Activated T-helper 17 cell treated with anti-CD3 and anti-CD28 coated beads, Interleukin-2, amount 50 U/mL, for 72 hours (primary cell): ENCODE measurements around the gene TSPAN7. TPM values are rescaled to one million over a fixed set of nuclear protein-coding genes. Genes with fewer than 3 reads are reported as not detected.
A peak's percentile ranks its signal among the peaks of the same experiment; 100 is the strongest.

ENCODE experiments used
- ATAC-seq: fragments of 150-1000 bp; cut with Tn5 transposase; replicated peaks from 2 replicates; pipeline ENCODE4 v1.10.0; 2021; ENCODE audit warnings: mild to moderate bottlenecking, moderate library complexity
- H3K27ac Mint-ChIP-seq: one replicate; pipeline ENCODE4 v1.8.0; 2022; ENCODE audit warnings: mixed read lengths
- H3K27me3 Mint-ChIP-seq: one replicate; pipeline ENCODE4 v1.8.0; 2022; ENCODE audit warnings: mixed read lengths
- H3K36me3 Mint-ChIP-seq: one replicate; pipeline ENCODE4 v1.8.0; 2022; ENCODE audit warnings: low read depth, mild to moderate bottlenecking, mixed read lengths
- H3K4me1 Mint-ChIP-seq: one replicate; pipeline ENCODE4 v1.8.0; 2022; ENCODE audit warnings: mixed read lengths
- H3K4me3 Mint-ChIP-seq: one replicate; pipeline ENCODE4 v1.8.0; 2022; ENCODE audit warnings: mild to moderate bottlenecking, mixed read lengths
- H3K9me3 Mint-ChIP-seq: one replicate; pipeline ENCODE4 v1.8.0; 2022; ENCODE audit warnings: mixed read lengths
- total RNA-seq, 2 donors: library from RNA; stranded (reverse); gene quantifications; one replicate each; pipeline ENCODE4 v1.2.3, GENCODE V29; 2022

TSPAN7 gene
- total RNA-seq, 2 donors from 2014 or later: 0.78 to 1.2 TPM

DNA sequence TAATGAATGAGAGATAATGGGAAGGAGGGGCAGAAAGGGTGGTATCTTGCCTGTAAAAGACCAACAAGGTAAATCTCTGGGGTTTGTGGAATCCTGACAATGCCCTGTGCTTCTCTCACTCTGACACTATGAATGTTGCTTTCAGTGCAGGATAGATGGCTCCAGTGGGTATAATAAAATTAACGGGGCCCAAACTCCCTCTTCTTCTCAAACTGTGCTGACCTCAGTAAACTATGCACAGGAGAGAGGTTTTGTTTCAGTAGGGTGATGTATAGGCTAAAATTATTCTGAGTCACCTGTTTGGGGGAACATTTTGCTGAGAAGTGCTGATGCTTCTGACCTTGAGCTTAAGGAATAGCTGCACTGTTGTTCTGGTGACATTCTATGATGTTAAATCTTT lies 82.6 kb downstream of the TSPAN7 start:
- H3K4me1 Mint-ChIP-seq: no peaks in the 10 kb centered on the region

DNA sequence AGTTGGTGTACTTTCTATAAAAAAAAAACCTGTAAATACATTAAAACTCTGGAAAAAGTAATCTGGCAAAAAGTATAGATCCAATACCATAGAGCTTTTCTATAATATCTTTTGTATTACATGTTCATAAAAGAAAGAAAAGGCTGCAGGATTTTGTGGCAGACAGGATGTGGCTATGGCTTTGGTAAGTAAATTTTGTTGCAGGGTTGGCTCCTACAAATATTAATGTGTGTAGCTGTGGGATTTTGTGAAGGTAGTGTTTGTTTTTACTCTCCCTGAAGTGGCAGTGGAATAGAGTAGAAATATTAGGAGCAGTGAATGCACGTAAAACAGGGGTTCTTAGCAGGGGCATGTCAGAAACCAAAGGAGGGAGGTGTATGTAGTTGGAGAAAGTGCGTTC lies 84.8 kb downstream of the TSPAN7 start:
- Mint-ChIP-seq H3K36me3 (no peaks in the 10 kb centered on the region), H3K9me3 (no peaks in the 10 kb centered on the region), H3K4me1 (no peaks in the 10 kb centered on the region), H3K27ac (no peak overlapping the region), H3K27me3 (peaks cover 8% of the 10 kb centered on the region), H3K4me3 (no peak overlapping the region)
- no peak for ATAC-seq

More for the DNA sequence above, 82.6 kb downstream of the TSPAN7 start:
- Mint-ChIP-seq H3K9me3 (no peaks in the 10 kb centered on the region), H3K27ac (no peak overlapping the region), H3K27me3 (peaks cover 9% of the 10 kb centered on the region), H3K36me3 (no peaks in the 10 kb centered on the region), H3K4me3 (no peak overlapping the region)
- ATAC-seq: no peak

DNA sequence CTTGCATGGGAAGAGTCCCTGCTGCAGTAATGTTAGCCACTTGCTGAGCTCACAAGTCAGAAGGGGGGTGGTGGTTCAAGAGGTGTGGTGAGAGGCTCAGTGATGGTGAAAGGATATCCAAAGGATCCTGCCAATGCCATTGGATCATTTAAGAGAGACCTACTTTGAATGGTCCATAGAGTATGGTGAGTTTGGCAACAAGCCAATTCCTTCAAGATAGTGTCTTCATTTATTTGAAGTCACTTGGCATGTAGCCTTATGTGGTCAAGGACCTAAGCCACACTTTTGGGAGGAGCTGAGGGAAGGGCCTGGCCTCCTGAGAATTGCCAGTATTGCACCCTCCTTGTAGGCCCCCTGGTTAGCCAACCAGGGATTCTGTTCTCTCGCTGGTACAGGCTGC lies 87.9 kb downstream of the TSPAN7 start:
- no peak overlapping the region for H3K4me3 Mint-ChIP-seq
- no peaks in the 10 kb centered on the region for H3K27me3 Mint-ChIP-seq
- no peak for ATAC-seq
- no peaks in the 10 kb centered on the region for H3K36me3 Mint-ChIP-seq
- no peak overlapping the region for H3K27ac Mint-ChIP-seq
- H3K4me1 Mint-ChIP-seq: no peaks in the 10 kb centered on the region
- no peaks in the 10 kb centered on the region for H3K9me3 Mint-ChIP-seq

DNA sequence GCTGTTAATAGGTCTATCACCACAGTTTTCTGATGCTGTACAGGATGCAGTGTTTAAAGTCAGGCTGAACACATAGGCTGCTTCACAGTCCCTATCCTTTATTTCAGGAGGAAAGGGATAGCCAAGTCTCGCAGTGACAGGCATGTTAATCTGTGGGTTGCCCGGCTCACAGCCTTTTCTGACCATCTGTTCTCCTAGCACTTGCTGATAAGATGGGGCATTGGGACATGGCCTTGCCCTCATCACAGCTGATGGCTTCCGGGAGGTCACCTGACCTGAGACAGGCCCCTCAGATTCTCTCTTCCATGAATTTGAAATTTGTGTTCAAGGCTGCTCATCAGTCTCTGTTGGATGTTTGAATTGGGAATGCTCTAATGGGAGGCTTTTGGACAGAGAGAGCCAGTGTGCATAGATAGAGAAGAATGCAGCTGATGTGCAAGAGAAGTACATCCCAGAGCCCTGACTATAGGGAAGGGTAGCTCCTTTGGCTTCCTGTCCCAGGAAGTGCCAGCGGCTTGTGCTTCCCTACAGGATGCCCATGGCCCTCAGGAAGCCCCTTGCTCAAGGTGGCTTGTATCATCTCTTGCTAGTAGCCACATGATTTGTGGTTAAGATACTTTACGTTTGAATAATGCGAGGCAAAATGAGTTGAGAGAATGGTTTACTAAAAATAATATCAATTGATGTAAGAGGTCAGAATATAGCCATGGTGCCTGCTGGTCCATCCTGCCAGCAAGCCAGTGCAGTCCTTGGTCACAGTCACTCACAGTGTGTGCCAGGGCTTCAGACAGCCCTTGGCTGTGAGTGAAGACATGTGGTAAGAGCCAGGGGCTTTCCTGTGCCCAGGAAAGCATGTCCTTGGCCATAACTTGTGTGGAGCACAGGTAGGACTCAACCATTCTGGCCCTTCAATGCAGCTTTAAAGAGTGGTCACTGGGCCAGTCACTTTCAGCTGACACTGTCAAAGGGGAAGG lies 88.6 kb downstream of the TSPAN7 start:
- no peaks in the 10 kb centered on the region for H3K4me1 Mint-ChIP-seq

DNA sequence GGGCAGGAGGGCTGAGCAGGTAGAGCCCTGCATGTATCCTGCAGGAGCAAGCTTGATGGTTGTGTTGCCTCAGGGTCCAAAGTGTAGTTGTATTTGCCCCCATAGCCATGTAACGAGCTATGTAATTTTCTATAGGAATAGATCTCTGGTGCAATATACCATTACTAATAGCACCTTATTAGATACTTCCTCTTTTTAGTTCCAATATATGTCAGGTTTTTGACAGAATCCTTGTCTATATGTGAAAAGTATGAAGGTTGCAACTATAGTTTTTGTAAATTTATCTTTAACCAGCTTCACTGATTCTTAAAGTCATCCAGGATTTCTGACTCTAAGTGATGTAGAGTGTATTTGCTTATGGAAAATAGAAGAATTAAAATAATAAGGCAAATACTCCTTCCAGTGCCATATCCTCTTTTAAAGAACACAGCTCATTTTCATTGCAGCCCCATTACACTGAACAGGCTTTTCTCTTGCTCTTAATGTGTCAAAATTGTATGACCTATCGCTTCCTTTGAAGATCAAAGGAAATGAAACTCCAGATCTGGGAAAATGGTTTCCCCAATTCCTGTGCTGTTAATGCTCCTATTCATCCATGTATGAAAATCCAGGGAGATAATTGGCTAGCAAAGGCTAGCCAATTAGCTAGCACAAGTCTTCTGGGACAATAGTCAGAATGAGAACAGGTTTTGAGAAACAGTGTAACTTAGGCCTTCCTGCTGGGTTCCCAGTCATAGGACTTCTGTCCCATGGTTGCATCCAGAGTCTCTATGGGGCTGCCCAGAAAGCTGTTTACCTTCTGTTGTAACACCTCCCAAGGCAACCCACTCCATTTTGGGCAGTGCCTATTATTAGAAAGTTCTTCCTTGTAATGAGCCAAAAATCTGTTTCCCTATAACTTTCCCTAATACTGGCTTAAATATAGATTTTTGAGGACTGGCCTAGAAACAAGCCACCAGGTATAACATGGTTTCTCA lies 90.6 kb downstream of the TSPAN7 start:
- no peak overlapping the region for H3K4me3 Mint-ChIP-seq

More for the DNA sequence above, 88.6 kb downstream of the TSPAN7 start:
- Mint-ChIP-seq H3K9me3 (no peaks in the 10 kb centered on the region), H3K27me3 (no peaks in the 10 kb centered on the region), H3K27ac (no peak overlapping the region), H3K4me3 (no peak overlapping the region), H3K36me3 (no peaks in the 10 kb centered on the region)
- ATAC-seq: no peak

DNA sequence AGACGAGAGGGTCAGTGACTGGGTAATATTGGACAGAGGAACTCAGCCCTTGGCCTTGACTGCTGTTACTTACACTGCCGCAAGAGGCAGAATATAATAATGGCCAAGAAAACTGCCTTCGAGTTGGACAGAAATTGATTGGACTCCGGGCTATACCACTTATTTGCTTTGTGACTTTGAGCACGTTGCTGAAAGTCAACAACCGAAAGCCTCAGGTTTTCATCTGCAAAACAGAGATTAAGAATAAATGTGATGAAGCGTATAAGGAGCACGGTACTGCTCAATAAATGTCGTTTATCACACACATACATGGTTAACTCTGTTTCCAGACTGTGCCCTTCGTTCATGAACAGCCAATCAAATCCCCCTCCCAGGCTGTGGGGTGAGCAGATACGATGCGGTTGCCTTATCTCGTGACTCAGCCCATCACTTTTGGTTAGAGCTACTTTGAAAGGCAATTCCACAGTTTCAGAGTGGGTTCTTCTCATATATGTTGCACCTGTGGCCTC lies 91.6 kb downstream of the TSPAN7 start:
- no peak for ATAC-seq
- H3K27me3 Mint-ChIP-seq: no peaks in the 10 kb centered on the region

More for the DNA sequence above, 90.6 kb downstream of the TSPAN7 start:
- no peak for ATAC-seq
- H3K9me3 Mint-ChIP-seq: no peaks in the 10 kb centered on the region
- H3K27ac Mint-ChIP-seq: no peak overlapping the region
- H3K36me3 Mint-ChIP-seq: no peaks in the 10 kb centered on the region
- no peaks in the 10 kb centered on the region for H3K4me1 Mint-ChIP-seq
- H3K27me3 Mint-ChIP-seq: no peaks in the 10 kb centered on the region

DNA sequence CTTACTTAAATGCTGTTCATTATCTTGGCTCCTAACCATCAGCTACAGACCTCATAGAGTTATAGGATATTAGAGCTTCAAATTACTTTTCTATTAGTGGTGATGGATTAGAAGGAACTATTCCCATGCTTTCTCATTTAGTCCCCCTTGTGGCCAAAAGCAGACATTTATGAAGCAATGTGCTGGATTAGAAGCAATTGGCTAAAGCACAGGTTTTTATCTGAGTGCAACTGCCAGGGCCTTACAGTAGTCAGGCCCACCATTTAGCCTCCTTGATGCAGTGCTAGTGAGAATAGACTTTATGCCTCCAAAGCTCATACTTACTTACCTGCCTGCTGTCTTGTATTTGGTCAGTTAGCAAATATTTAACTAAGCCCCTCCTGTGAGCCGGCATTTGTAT lies 93.0 kb downstream of the TSPAN7 start:
- Mint-ChIP-seq H3K4me3 (no peak overlapping the region), H3K27ac (no peak overlapping the region), H3K36me3 (no peaks in the 10 kb centered on the region), H3K27me3 (peaks cover 6% of the 10 kb centered on the region), H3K4me1 (no peaks in the 10 kb centered on the region), H3K9me3 (no peaks in the 10 kb centered on the region)
- ATAC-seq: no peak

More for the DNA sequence above, 91.6 kb downstream of the TSPAN7 start:
- H3K4me1 Mint-ChIP-seq: no peaks in the 10 kb centered on the region
- H3K36me3 Mint-ChIP-seq: no peaks in the 10 kb centered on the region
- H3K27ac Mint-ChIP-seq: no peak overlapping the region
- no peaks in the 10 kb centered on the region for H3K9me3 Mint-ChIP-seq
- H3K4me3 Mint-ChIP-seq: no peak overlapping the region

DNA sequence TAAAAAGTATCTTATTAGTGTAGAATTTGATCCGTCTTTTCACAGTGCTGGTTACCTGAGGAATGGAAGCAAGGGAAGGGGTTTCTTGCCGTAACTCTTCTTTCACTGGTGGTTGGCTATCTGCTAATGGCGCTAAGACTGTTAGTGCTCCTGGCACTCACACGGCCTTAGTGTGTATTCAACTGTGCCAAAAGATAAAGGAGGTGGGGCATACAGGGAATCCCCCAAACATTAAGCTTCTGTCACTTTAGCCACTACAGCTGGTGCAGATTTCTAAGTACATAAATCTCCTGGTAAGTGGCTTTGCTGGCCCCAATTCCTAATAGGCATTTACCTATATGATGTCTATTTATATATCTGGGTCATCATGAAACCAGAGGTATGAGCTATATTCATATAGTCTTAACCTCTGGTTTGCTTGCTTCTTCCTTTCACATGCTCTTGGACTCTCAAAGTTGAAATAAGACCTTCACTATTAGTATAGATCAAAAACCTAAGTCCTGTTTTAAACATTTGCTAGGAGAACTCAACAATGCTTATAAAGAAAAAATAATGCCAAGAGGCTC lies 95.1 kb downstream of the TSPAN7 start:
- Mint-ChIP-seq H3K9me3 (no peaks in the 10 kb centered on the region), H3K36me3 (no peaks in the 10 kb centered on the region), H3K4me3 (no peak overlapping the region), H3K4me1 (no peaks in the 10 kb centered on the region), H3K27ac (no peak overlapping the region), H3K27me3 (peaks cover 6% of the 10 kb centered on the region)
- ATAC-seq: no peak

DNA sequence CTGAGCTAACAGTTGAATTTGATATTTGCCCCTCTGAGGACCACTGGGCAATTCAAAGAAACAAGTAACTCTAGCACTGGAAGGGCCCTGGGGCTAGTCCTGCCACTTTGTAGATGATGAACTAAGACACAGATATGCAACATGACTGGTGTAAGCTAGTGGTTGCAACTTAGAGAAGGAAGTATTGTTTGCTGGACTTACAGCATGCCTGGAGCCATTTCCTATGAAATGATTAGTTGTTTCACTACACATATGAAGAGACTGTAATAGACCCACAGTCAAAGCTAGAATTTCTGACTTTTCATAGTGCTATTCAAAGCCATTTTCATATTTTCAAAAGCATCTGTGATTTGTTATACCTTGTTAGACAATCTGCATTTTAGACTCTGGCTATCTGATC lies 96.2 kb downstream of the TSPAN7 start:
- H3K27ac Mint-ChIP-seq: no peak overlapping the region
- no peak overlapping the region for H3K4me3 Mint-ChIP-seq
- ATAC-seq: peak; percentile 25
- H3K9me3 Mint-ChIP-seq: no peaks in the 10 kb centered on the region
- peaks cover 10% of the 10 kb centered on the region for H3K27me3 Mint-ChIP-seq
- H3K36me3 Mint-ChIP-seq: no peaks in the 10 kb centered on the region
- H3K4me1 Mint-ChIP-seq: peaks cover 5% of the 10 kb centered on the region

DNA sequence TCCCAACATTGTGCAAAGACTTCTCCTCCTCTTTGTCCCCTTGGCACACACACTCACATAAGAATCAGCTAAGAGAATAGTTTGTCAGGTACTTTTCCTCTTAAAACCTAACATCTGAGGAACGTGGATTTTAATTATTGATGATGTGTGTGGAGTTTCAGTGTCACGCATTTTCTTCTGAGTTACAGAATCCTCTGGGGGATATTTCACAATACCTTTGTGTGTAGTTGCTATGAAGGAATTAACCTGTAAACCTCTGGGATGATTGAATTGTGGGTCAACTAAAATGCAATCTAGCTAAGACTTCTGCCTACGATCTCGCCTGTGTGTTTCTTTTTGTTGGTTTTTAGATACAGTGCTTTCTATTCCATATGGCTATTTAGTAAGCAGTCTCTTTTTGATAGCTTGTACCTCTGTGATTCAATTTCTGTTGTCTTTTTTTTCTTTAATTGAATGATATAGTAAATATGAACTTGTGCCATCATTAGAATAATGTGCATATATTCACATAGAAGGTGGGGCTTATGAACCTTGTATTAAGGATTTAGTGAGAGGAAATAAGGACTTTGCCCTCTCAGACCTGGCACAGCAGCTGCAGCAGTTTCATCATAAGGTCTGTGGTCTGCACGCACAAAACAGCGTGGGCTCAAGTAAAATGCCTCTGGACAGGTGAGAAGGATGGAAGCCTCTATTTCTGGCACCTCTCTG lies 99.2 kb downstream of the TSPAN7 start:
- Mint-ChIP-seq H3K4me3 (no peak overlapping the region), H3K9me3 (no peaks in the 10 kb centered on the region), H3K27ac (no peak overlapping the region), H3K27me3 (peaks cover 13% of the 10 kb centered on the region), H3K36me3 (no peaks in the 10 kb centered on the region), H3K4me1 (peaks cover 5% of the 10 kb centered on the region)
- ATAC-seq: no peak

DNA sequence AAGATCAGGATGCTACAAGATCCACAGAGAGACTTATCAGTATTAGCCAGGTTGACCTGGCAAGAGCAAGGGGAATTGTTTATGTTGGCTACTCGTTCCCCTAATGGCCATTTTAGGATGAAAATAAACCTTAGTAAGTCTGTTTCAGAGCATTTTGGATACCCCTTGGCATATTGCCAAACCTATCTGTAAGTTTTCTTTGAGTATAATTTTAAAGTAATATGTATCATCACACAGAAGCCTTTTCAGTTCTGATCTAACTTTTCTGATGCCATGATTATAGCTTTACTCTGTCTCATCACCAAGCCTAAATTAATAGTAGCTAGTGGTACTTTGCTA lies 99.7 kb downstream of the TSPAN7 start:
- peak; percentile 28 for ATAC-seq
- no peak overlapping the region for H3K27ac Mint-ChIP-seq
- no peaks in the 10 kb centered on the region for H3K36me3 Mint-ChIP-seq
- H3K27me3 Mint-ChIP-seq: peaks cover 13% of the 10 kb centered on the region
- peaks cover 5% of the 10 kb centered on the region for H3K4me1 Mint-ChIP-seq
- H3K9me3 Mint-ChIP-seq: no peaks in the 10 kb centered on the region
- no peak overlapping the region for H3K4me3 Mint-ChIP-seq

DNA sequence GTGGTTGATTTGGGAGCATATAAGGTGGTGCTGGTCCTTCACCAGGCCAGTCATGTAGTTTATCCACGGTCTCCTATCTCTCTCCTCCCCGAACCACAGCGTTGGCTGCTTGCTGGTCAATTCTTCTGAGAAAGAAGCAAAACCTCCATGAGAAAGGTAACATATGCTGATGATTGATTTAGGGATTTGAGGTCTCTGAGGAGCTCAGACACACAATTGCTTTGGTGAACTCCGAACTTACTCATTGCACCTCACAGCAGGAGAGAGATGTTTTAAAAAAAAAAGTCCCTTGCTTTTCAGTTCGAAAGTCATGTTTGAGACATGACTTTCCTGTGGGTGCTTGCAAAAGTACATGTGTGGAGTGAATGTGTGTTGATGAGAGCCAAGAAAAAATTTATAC lies 100.2 kb downstream of the TSPAN7 start:
- peaks cover 13% of the 10 kb centered on the region for H3K27me3 Mint-ChIP-seq
- H3K4me3 Mint-ChIP-seq: no peak overlapping the region
- no peak overlapping the region for H3K27ac Mint-ChIP-seq
- no peaks in the 10 kb centered on the region for H3K36me3 Mint-ChIP-seq
- ATAC-seq: peak; percentile 89
- no peaks in the 10 kb centered on the region for H3K9me3 Mint-ChIP-seq
- H3K4me1 Mint-ChIP-seq: peaks cover 5% of the 10 kb centered on the region

DNA sequence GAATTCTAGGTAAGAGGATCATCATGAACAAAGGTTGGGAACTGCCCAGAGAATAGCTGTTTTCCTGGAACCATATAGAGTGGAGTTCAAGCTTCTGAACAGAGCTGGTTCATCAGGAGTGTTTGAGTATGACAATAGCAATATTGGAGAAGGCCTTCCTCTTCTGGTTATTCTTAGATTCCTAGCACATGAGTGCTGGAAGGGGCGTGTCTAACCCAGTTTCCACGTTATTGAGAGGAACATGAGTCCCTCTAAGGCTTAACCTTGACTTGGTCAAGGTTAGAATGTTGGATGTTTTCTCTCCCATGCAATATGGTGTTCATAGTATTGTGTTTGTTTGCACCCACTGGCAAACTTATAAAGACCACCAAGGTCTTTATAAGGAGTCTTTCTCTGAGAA lies 101.3 kb downstream of the TSPAN7 start:
- Mint-ChIP-seq H3K9me3 (no peaks in the 10 kb centered on the region), H3K27ac (no peak overlapping the region), H3K36me3 (no peaks in the 10 kb centered on the region), H3K27me3 (peaks cover 13% of the 10 kb centered on the region), H3K4me3 (no peak overlapping the region), H3K4me1 (peaks cover 5% of the 10 kb centered on the region)
- no peak for ATAC-seq

DNA sequence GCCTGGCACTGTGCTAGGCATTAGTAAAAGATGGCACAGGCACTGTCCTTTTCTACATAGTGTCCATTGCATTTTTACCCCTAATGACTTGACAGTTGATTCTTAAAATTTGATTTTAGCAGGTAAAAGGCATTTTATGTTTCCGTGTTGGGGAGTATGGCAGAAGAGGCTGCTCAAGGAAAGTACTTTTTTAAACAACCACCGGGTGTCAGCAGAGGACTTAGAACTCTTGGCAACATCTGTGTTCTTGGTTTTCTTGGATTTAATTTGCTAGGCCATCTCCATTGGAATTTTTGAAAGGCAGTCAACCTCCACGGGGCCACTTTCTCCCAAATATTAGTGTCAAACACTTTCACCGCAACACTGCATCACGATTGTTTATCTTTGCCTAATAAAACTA lies 102.9 kb downstream of the TSPAN7 start:
- H3K27ac Mint-ChIP-seq: no peak overlapping the region
- no peaks in the 10 kb centered on the region for H3K36me3 Mint-ChIP-seq
- no peaks in the 10 kb centered on the region for H3K9me3 Mint-ChIP-seq
- no peak overlapping the region for H3K4me3 Mint-ChIP-seq
- H3K4me1 Mint-ChIP-seq: peaks cover 5% of the 10 kb centered on the region
- no peak for ATAC-seq
- H3K27me3 Mint-ChIP-seq: peaks cover 7% of the 10 kb centered on the region
